HCT116 (cell line): Measurements from ENCODE around the gene ADAM10. TPM values are rescaled to one million over a fixed set of nuclear protein-coding genes. Genes with fewer than 3 reads are reported as not detected.

ENCODE experiments used
- ATAC-seq: fragments of 200-7000 bp; cut with Tn5 transposase; 2 replicates; pipeline ENCODE4 v1.9.1; 2020; ENCODE audit warnings: mild to moderate bottlenecking, moderate library complexity
- BruUV-seq: library from RNA; stranded (reverse); fragments of 400-500 nt; replicated peaks from 2 replicates; lab custom pipeline; 2021; lab: Mats Ljungman, UMichigan
- CTCF ChIA-PET: fragments of 300-600 bp; sonication (Branson Sonifier 250); formaldehyde crosslinking; loops from one replicate; lab custom pipeline; 2021; ENCODE audit warnings: antibody characterized with exemption; lab: Charles Lee
- POLR2A ChIA-PET: fragments of 300-600, 350-600 bp; sonication (Branson Sonifier 250); formaldehyde crosslinking; loops from one replicate; lab custom pipeline; 2021; ENCODE audit warnings: antibody characterized with exemption; lab: Charles Lee
- RAD21 ChIA-PET, 2 experiments: fragments of 300-600 bp; sonication (Branson Sonifier 250); formaldehyde crosslinking; loops; one replicate each; lab custom pipeline; 2023; ENCODE audit warnings: low total read pairs in 2 of 2; ENCODE audit not compliant: uncharacterized antibody in 2 of 2, unreplicated experiment in 2 of 2, low non-redundant PET in 1 of 2; lab: Charles Lee
- DNase-seq: peaks from one replicate; pipeline ENCODE4 v3.0.0-alpha.2; 2010; ENCODE audit warnings: low read depth, low spot score
- H2AFZ ChIP-seq: fragments of 200-600 bp; shearing (Covaris generic), sonication (generic); 2 replicates; pipeline ENCODE4 v1.6.1; 2017; ENCODE audit warnings: low read depth, mixed run types, mixed read lengths, antibody characterized with exemption, low read length; ENCODE audit not compliant: poor library complexity, severe bottlenecking
- H3K27ac ChIP-seq: 2 replicates; pipeline ENCODE4 v1.5.1; 2012; ENCODE audit warnings: low read depth, low read length
- H3K27me3 ChIP-seq: fragments of 200-600 bp; sonication (generic); 2 replicates; pipeline ENCODE4 v1.6.1; 2016; ENCODE audit warnings: mixed run types, low read length, mixed read lengths; ENCODE audit not compliant: insufficient read depth
- H3K36me3 ChIP-seq, 2 experiments: fragments of 200-500 bp in 1 of 2; fragments of 200-600 bp in 1 of 2; sonication (Bioruptor generic) in 1 of 2; sonication (generic) in 1 of 2; 2 replicates each; pipeline versions ENCODE4 v1.5.1 to v1.6.1; 2014 to 2016; ENCODE audit warnings: low read length in 2 of 2, inconsistent platforms in 1 of 2, mixed read lengths in 1 of 2, mixed run types in 1 of 2; ENCODE audit not compliant: insufficient read depth in 2 of 2, control insufficient read depth in 1 of 2
- H3K4me1 ChIP-seq, 2 experiments: fragments of 200-600 bp in 1 of 2; sonication (generic) in 1 of 2; 2 replicates each; pipeline versions ENCODE4 v1.5.1 to v1.6.1; 2012 to 2017; ENCODE audit warnings: low read length in 2 of 2, inconsistent platforms in 1 of 2, mild to moderate bottlenecking in 1 of 2, mixed read lengths in 1 of 2, mixed run types in 1 of 2, moderate library complexity in 1 of 2; ENCODE audit not compliant: insufficient read depth in 2 of 2, control insufficient read depth in 1 of 2
- H3K4me2 ChIP-seq: fragments of 200-600 bp; sonication (generic); 2 replicates; pipeline ENCODE4 v1.6.1; 2017; ENCODE audit warnings: mixed run types, low read length, mixed read lengths
- H3K4me3 ChIP-seq, 2 experiments: fragments of 200-600 bp in 1 of 2; sonication (generic) in 1 of 2; replicated peaks in 1 of 2; 2 replicates each; pipeline ENCODE4 v1.5.1; 2011 to 2016; ENCODE audit warnings: low read length in 2 of 2, control low read depth in 1 of 2, low read depth in 1 of 2, mild to moderate bottlenecking in 1 of 2, mixed read lengths in 1 of 2, mixed run types in 1 of 2
- H3K79me2 ChIP-seq: fragments of 200-600 bp; sonication (generic); 2 replicates; pipeline ENCODE4 v1.6.1; 2017; ENCODE audit warnings: mild to moderate bottlenecking, mixed run types, low read length, moderate library complexity, mixed read lengths; ENCODE audit not compliant: insufficient read depth
- H3K9ac ChIP-seq: fragments of 200-600 bp; sonication (generic); 2 replicates; pipeline ENCODE4 v1.6.1; 2016; ENCODE audit warnings: low read length, mixed read lengths
- H3K9me2 ChIP-seq: fragments of 200-600 bp; sonication (generic), shearing (Covaris generic); 2 replicates; pipeline ENCODE4 v1.6.1; 2017; ENCODE audit warnings: mixed run types, mild to moderate bottlenecking, moderate library complexity; ENCODE audit not compliant: insufficient read depth
- H3K9me3 ChIP-seq, 2 experiments: fragments of 200-500 bp in 1 of 2; fragments of 200-600 bp in 1 of 2; sonication (Bioruptor generic) in 1 of 2; sonication (generic) in 1 of 2; 2 replicates each; pipeline ENCODE4 v1.6.1; 2014 to 2017; ENCODE audit warnings: low read length in 2 of 2, mixed read lengths in 2 of 2, inconsistent platforms in 1 of 2, low read depth in 1 of 2, mild to moderate bottlenecking in 1 of 2, mixed run types in 1 of 2, moderate library complexity in 1 of 2; ENCODE audit not compliant: control insufficient read depth in 1 of 2, insufficient read depth in 1 of 2
- H4K20me1 ChIP-seq: fragments of 200-600 bp; sonication (generic), shearing (Covaris generic); 2 replicates; pipeline ENCODE4 v1.6.1; 2017; ENCODE audit warnings: mixed run types, mild to moderate bottlenecking, moderate library complexity; ENCODE audit not compliant: insufficient read depth
- CBX3 ChIP-seq: IDR thresholded peaks from 2 replicates; pipeline ENCODE4 v1.6.1; 2012; ENCODE audit warnings: low read depth
- CEBPB ChIP-seq: IDR thresholded peaks from 2 replicates; pipeline ENCODE4 v1.6.1; 2012; ENCODE audit warnings: low read depth
- EGR1 ChIP-seq: IDR thresholded peaks from 2 replicates; pipeline ENCODE4 v1.6.1; 2012; ENCODE audit warnings: low read depth
- ELF1 ChIP-seq: IDR thresholded peaks from 2 replicates; pipeline ENCODE4 v1.6.1; 2012; ENCODE audit warnings: low read depth, borderline replicate concordance
- EZH2 ChIP-seq: fragments of 200-600 bp; sonication (generic); IDR thresholded peaks from 2 replicates; pipeline ENCODE4 v1.6.1; 2017; ENCODE audit warnings: antibody characterized with exemption, mixed run types
- EZH2phosphoT487 ChIP-seq: fragments of 200-600 bp; IDR thresholded peaks from 2 replicates; pipeline ENCODE4 v1.6.1; 2018; ENCODE audit warnings: antibody characterized with exemption, borderline replicate concordance
- FOSL1 ChIP-seq: IDR thresholded peaks from 2 replicates; pipeline ENCODE4 v1.6.1; 2012; ENCODE audit warnings: low read depth
- POLR2A ChIP-seq: IDR thresholded peaks from 2 replicates; pipeline ENCODE4 v1.7.0; 2011; ENCODE audit warnings: borderline replicate concordance; ENCODE audit not compliant: insufficient read depth, insufficient read length; ENCODE audit errors: extremely low read depth
- POLR2AphosphoS5 ChIP-seq: IDR thresholded peaks from 2 replicates; pipeline ENCODE4 v1.6.1; 2011; ENCODE audit warnings: mild to moderate bottlenecking, low read depth, low read length, moderate library complexity
- RAD21 ChIP-seq: IDR thresholded peaks from 2 replicates; pipeline ENCODE4 v1.6.1; 2012; ENCODE audit warnings: low read depth, mild to moderate bottlenecking
- SIN3A ChIP-seq: IDR thresholded peaks from 2 replicates; pipeline ENCODE4 v1.6.1; 2012; ENCODE audit warnings: low read depth
- SP1 ChIP-seq: IDR thresholded peaks from 2 replicates; pipeline ENCODE4 v1.6.1; 2012; ENCODE audit warnings: low read depth
- SRF ChIP-seq: IDR thresholded peaks from 2 replicates; pipeline ENCODE4 v1.6.1; 2012; ENCODE audit warnings: low read depth
- TCF7L2 ChIP-seq: IDR thresholded peaks from 2 replicates; pipeline ENCODE4 v1.7.0; 2011; ENCODE audit warnings: borderline replicate concordance, inconsistent platforms; ENCODE audit not compliant: insufficient read depth, insufficient read length; ENCODE audit errors: extremely low read depth
- YY1 ChIP-seq: IDR thresholded peaks from 2 replicates; pipeline ENCODE4 v1.6.1; 2011; ENCODE audit warnings: low read length, low read depth, moderate library complexity, mild to moderate bottlenecking; ENCODE audit not compliant: insufficient replicate concordance; ENCODE audit errors: extremely low read depth
- ZFX ChIP-seq: fragments of 450-650 bp; IDR thresholded peaks from 2 replicates; pipeline ENCODE4 v1.6.1; 2017
- ZNF274 ChIP-seq: fragments of 200-500 bp; sonication (Bioruptor generic); IDR thresholded peaks from 2 replicates; pipeline ENCODE4 v1.6.1; 2014; ENCODE audit warnings: mild to moderate bottlenecking, low read depth, low read length, inconsistent platforms
- intact Hi-C: fragments of 100-400 bp; cut with micrococcal nuclease; formaldehyde crosslinking; loops from 2 replicates; pipeline ENCODE4 v1.10.0; 2022
- total RNA-seq: library from RNA; stranded (reverse); gene quantifications from one replicate; pipeline ENCODE4 v1.2.1, GENCODE V29; 2021; ENCODE audit not compliant: unreplicated experiment
- TF ChIP-seq, protein P1 (sequence below): IDR thresholded peaks from 2 replicates; pipeline ENCODE4 v1.6.1; 2012
- TF ChIP-seq, protein P2 (sequence below), 3 experiments: fragments of 200-600 bp in 1 of 3; sonication (generic) in 1 of 3; IDR thresholded peaks in 2 of 3; conservative IDR thresholded peaks in 1 of 3; 2 replicates each; pipeline ENCODE4 v1.5.1; 2012 to 2017; ENCODE audit warnings: low read depth in 2 of 3, low read length in 2 of 3, antibody characterized with exemption in 1 of 3, borderline replicate concordance in 1 of 3, control low read depth in 1 of 3, mild to moderate bottlenecking in 1 of 3, mixed read lengths in 1 of 3, mixed run types in 1 of 3, moderate library complexity in 1 of 3; ENCODE audit not compliant: insufficient read depth in 1 of 3

ADAM10 gene
- total RNA-seq, 1 experiment from 2014 or later, result 158 TPM

DNA sequence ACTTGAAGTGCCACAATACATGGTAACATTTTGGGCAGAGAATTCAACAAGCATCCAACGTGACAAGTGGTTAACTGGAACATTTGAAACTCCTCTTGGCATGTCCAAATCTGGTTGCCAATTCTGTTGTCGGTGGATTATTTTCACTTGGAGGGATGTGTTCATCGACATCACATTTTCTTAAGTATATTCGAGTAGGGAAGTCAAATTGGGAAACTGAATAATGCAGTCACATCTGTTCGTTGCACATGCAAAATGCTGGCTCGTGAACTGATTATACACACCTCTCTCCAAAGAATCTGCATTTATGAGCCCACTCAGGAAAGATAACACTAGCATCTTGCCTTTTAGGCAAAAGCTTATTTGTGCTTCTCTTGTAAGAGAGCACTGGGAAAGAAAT, 178.0 kb downstream of the ADAM10 start:
- Histone ChIP-seq H3K9ac (no peak overlapping the region), H3K4me1 (no peaks in the 10 kb centered on the region), H3K9me3 (no peaks in the 10 kb centered on the region), H2AFZ (no peak overlapping the region), H3K36me3 (no peaks in the 10 kb centered on the region), H3K9me2 (no peaks in the 10 kb centered on the region), H4K20me1 (no peaks in the 10 kb centered on the region), H3K27ac (no peak overlapping the region), H3K79me2 (no peaks in the 10 kb centered on the region), H3K4me2 (no peak overlapping the region), H3K4me3 (no peak overlapping the region), H3K27me3 (no peaks in the 10 kb centered on the region)
- CTCF ChIA-PET, result no interaction called here
- intact Hi-C loops, result no loop called here
- ATAC-seq, result no peak
- RAD21 ChIA-PET, result no interaction called here
- POLR2A ChIA-PET, result no interaction called here
- BruUV-seq, result no TSS peak
- no peak for DNase-seq
- TF ChIP-seq EZH2phosphoT487 (no peak), SRF (no peak), EGR1 (no peak), SIN3A (no peak), TCF7L2 (no peak), FOSL1 (no peak), CEBPB (no peak), RAD21 (no peak), ZNF274 (no peak), CBX3 (no peak), ZFX (no peak), EZH2 (no peak), SP1 (no peak), POLR2AphosphoS5 (no peak), YY1 (no peak), POLR2A (no peak), ELF1 (no peak)
- TF ChIP-seq, protein P1, sequence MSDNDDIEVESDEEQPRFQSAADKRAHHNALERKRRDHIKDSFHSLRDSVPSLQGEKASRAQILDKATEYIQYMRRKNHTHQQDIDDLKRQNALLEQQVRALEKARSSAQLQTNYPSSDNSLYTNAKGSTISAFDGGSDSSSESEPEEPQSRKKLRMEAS, result no peak
- TF ChIP-seq, protein P2, sequence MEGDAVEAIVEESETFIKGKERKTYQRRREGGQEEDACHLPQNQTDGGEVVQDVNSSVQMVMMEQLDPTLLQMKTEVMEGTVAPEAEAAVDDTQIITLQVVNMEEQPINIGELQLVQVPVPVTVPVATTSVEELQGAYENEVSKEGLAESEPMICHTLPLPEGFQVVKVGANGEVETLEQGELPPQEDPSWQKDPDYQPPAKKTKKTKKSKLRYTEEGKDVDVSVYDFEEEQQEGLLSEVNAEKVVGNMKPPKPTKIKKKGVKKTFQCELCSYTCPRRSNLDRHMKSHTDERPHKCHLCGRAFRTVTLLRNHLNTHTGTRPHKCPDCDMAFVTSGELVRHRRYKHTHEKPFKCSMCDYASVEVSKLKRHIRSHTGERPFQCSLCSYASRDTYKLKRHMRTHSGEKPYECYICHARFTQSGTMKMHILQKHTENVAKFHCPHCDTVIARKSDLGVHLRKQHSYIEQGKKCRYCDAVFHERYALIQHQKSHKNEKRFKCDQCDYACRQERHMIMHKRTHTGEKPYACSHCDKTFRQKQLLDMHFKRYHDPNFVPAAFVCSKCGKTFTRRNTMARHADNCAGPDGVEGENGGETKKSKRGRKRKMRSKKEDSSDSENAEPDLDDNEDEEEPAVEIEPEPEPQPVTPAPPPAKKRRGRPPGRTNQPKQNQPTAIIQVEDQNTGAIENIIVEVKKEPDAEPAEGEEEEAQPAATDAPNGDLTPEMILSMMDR (IDR thresholded peaks at IDR 0.05 in 2 of 3, conservative IDR thresholded peaks at IDR 0.05 in 1 of 3; ENCODE audit: borderline replicate concordance in 1 of 3, insufficient read depth in 1 of 3, low read depth in 2 of 3, low read length in 2 of 3), result no peak
